Small intestine (tissue), 16 donors: ENCODE results near the gene ACO1. TPM values are rescaled to one million over a fixed set of nuclear protein-coding genes. Genes with fewer than 3 reads are reported as not detected.

ENCODE experiments used
- DNase-seq, 2 donors: peaks; one replicate each; pipeline versions ENCODE4 v3.0.0 to v3.0.0-alpha.2; 2013
- FAIRE-seq: peaks from 2 replicates; lab custom pipeline; 2012; peaks lifted over from hg19 to GRCh38; lab: Jason Lieb, UNC
- H3K27ac ChIP-seq, 3 donors: one replicate each; pipeline ENCODE4 v1.5.1; 2013; ENCODE audit warnings: low read length in 2 of 3, mild to moderate bottlenecking in 2 of 3, control low read depth in 1 of 3, inconsistent platforms in 1 of 3, low read depth in 1 of 3, moderate library complexity in 1 of 3
- H3K27me3 ChIP-seq, 3 donors: one replicate each; pipeline ENCODE4 v1.6.1; 2013; ENCODE audit warnings: low read length in 3 of 3, inconsistent platforms in 1 of 3; ENCODE audit not compliant: control insufficient read depth in 3 of 3, insufficient read depth in 3 of 3
- H3K36me3 ChIP-seq, 3 donors: one replicate each; pipeline ENCODE4 v1.6.1; 2013; ENCODE audit warnings: low read length in 3 of 3, inconsistent platforms in 1 of 3, low read depth in 1 of 3, mild to moderate bottlenecking in 1 of 3, moderate library complexity in 1 of 3; ENCODE audit not compliant: control insufficient read depth in 3 of 3, insufficient read depth in 2 of 3
- H3K4me1 ChIP-seq, 3 donors: one replicate each; pipeline ENCODE4 v1.6.1; 2013; ENCODE audit warnings: low read length in 2 of 3, inconsistent platforms in 1 of 3, low read depth in 1 of 3, mild to moderate bottlenecking in 1 of 3, moderate library complexity in 1 of 3; ENCODE audit not compliant: control insufficient read depth in 3 of 3, insufficient read depth in 2 of 3
- H3K4me3 ChIP-seq, 3 donors: one replicate each; pipeline ENCODE4 v1.5.1; 2013; ENCODE audit warnings: low read length in 3 of 3, control low read depth in 1 of 3, inconsistent platforms in 1 of 3, low read depth in 1 of 3, mild to moderate bottlenecking in 1 of 3, moderate library complexity in 1 of 3
- H3K9me3 ChIP-seq, 2 donors: one replicate each; pipeline ENCODE4 v1.6.1; 2013; ENCODE audit warnings: low read depth in 1 of 2, low read length in 1 of 2; ENCODE audit not compliant: control insufficient read depth in 2 of 2, insufficient read depth in 1 of 2
- WGBS, 3 donors: extraction: QIAGEN DNeasy Blood & Tissue Kit; methylation state at CpG; one replicate each; pipeline ENCODE4 v1.1.7; 2013; 5-methylcytosine and 5-hydroxymethylcytosine counted together
- long read RNA-seq, 10 donors: transcript quantifications; one replicate each; lab custom pipeline, GENCODE V29; 2026
- polyA plus RNA-seq, 4 donors: library from polyadenylated mRNA; stranded (reverse) in 3 of 4; unstranded in 1 of 4; fragments of 200-250 nt in 3 of 4; fragments of 120-200 nt in 1 of 4; gene quantifications; one replicate each; pipeline versions ENCODE4 v1.2.1 to v1.2.3, GENCODE V29; 2013
- donor health status: healthy with polysubstance abuse.
- donor health status: control.
- donor health status: control.
- donor health status: Bipolar disorder and iron deficiency.
- donor health status: healthy.

ACO1 gene
- polyA plus RNA-seq: 10 to 100 TPM; 27.8 to 80.2 (median 37.5) TPM
- long read RNA-seq, donor 1, full-length matches to known transcripts: 41 of 92 reads
- long read RNA-seq, donor 1, partial matches to known transcripts: 51 of 92 reads
- long read RNA-seq, donor 1, other reads (novel, unspliced or antisense): 0 of 92 reads
- long read RNA-seq, donor 2, full-length matches to known transcripts: 8 of 8 reads
- long read RNA-seq, donor 2, partial matches to known transcripts: 0 of 8 reads
- long read RNA-seq, donor 2, other reads (novel, unspliced or antisense): 0 of 8 reads
- long read RNA-seq, donor 3, full-length matches to known transcripts: 2 of 62 reads
- long read RNA-seq, donor 3, partial matches to known transcripts: 60 of 62 reads
- long read RNA-seq, donor 3, other reads (novel, unspliced or antisense): 0 of 62 reads
- long read RNA-seq, donor 4: 0 reads
- long read RNA-seq, donor 5, full-length matches to known transcripts: 1 of 19 reads
- long read RNA-seq, donor 5, partial matches to known transcripts: 18 of 19 reads
- long read RNA-seq, donor 5, other reads (novel, unspliced or antisense): 0 of 19 reads
- long read RNA-seq, donor 6, full-length matches to known transcripts: 22 of 47 reads
- long read RNA-seq, donor 6, partial matches to known transcripts: 25 of 47 reads
- long read RNA-seq, donor 6, other reads (novel, unspliced or antisense): 0 of 47 reads
- long read RNA-seq, donor 7, full-length matches to known transcripts: 9 of 14 reads
- long read RNA-seq, donor 7, partial matches to known transcripts: 5 of 14 reads
- long read RNA-seq, donor 7, other reads (novel, unspliced or antisense): 0 of 14 reads
- long read RNA-seq, donor 8: 0 reads
- long read RNA-seq, donor 9, full-length matches to known transcripts: 1 of 1 reads
- long read RNA-seq, donor 9, partial matches to known transcripts: 0 of 1 reads
- long read RNA-seq, donor 9, other reads (novel, unspliced or antisense): 0 of 1 reads
- long read RNA-seq, donor 10, full-length matches to known transcripts: 5 of 5 reads
- long read RNA-seq, donor 10, partial matches to known transcripts: 0 of 5 reads
- long read RNA-seq, donor 10, other reads (novel, unspliced or antisense): 0 of 5 reads

GRCh38 chr9:32384364-32385151 lies at the start of gene ACO1:
ACO1 (plus strand) TSS chr9:32384643; CDS start chr9:32405507, 20,864 bp downstream.
- H3K4me3 ChIP-seq: peak within 1 kb of the TSS; percentile 42 to 90 (median 81)
- peak; percentile 93 to 97 for DNase-seq
- FAIRE-seq: no peak
- H3K27me3 ChIP-seq: peaks cover 0 to 4% (median 0%) of the 10 kb centered on the region in 3 donors
- WGBS, 3 donors: 1% methylated on average over 64 to 73 of the region's 73 CpGs
- H3K9me3 ChIP-seq: no peaks in the 10 kb centered on the region
- H3K27ac ChIP-seq: peak within 1 kb of the TSS; percentile 80 to 93 (median 86)
- H3K4me1 ChIP-seq: peaks cover 2 to 22% (median 9%) of the 10 kb centered on the region in 3 donors
- peaks cover 0 to 4% (median 3%) of the 10 kb centered on the region in 3 donors for H3K36me3 ChIP-seq

GRCh38 chr9:32334916-32335895 lies 49.2 kb upstream of the ACO1 start:
- Histone ChIP-seq H3K4me3 (no peak overlapping the region), H3K27ac (no peak overlapping the region), H3K27me3 (no peaks in the 10 kb centered on the region), H3K36me3 (no peaks in the 10 kb centered on the region), H3K4me1 (no peaks in the 10 kb centered on the region), H3K9me3 (no peaks in the 10 kb centered on the region)
- WGBS, 3 donors: 72 to 76% (median 72%) methylated on average over 6 of the region's 6 CpGs
- FAIRE-seq: no peak
- no peak for DNase-seq

- DNase-seq (no peak), FAIRE-seq (no peak)
- no peaks in the 10 kb centered on the region for H3K4me1 ChIP-seq
Observed at GRCh38 chr9:32339424-32339823, 45.0 kb upstream of the ACO1 start.

GRCh38 chr9:32340361-32340760 lies 44.1 kb upstream of the ACO1 start:
- 55 to 63% (median 60%) methylated on average over 5 of the region's 5 CpGs for WGBS, 3 donors
- Histone ChIP-seq H3K4me3 (no peak overlapping the region), H3K27me3 (no peaks in the 10 kb centered on the region), H3K36me3 (no peaks in the 10 kb centered on the region), H3K9me3 (no peaks in the 10 kb centered on the region), H3K27ac (no peak overlapping the region), H3K4me1 (no peaks in the 10 kb centered on the region)
- no peak for DNase-seq
- no peak for FAIRE-seq

More at GRCh38 chr9:32339424-32339823, 45.0 kb upstream of the ACO1 start:
- Histone ChIP-seq H3K27ac (no peak overlapping the region), H3K36me3 (no peaks in the 10 kb centered on the region), H3K9me3 (no peaks in the 10 kb centered on the region), H3K27me3 (no peaks in the 10 kb centered on the region), H3K4me3 (no peak overlapping the region)
- 66 to 76% (median 71%) methylated on average over 2 of the region's 2 CpGs for WGBS, 3 donors

- Histone ChIP-seq H3K4me1 (no peaks in the 10 kb centered on the region), H3K4me3 (no peak overlapping the region), H3K9me3 (no peaks in the 10 kb centered on the region), H3K27ac (no peak overlapping the region), H3K27me3 (no peaks in the 10 kb centered on the region), H3K36me3 (no peaks in the 10 kb centered on the region)
- FAIRE-seq (no peak), DNase-seq (peak; percentile 37 to 69)
- WGBS, 3 donors: 58 to 65% (median 65%) methylated on average over 6 of the region's 6 CpGs
Observed at GRCh38 chr9:32344551-32345182, 39.8 kb upstream of the ACO1 start.

GRCh38 chr9:32345243-32345642 lies 39.2 kb upstream of the ACO1 start:
- Histone ChIP-seq H3K36me3 (no peaks in the 10 kb centered on the region), H3K27ac (no peak overlapping the region), H3K4me3 (no peak overlapping the region), H3K4me1 (no peaks in the 10 kb centered on the region), H3K27me3 (no peaks in the 10 kb centered on the region), H3K9me3 (no peaks in the 10 kb centered on the region)
- WGBS, 3 donors: 68 to 87% (median 76%) methylated on average over 5 of the region's 5 CpGs
- FAIRE-seq (no peak), DNase-seq (no peak)

- FAIRE-seq (no peak), DNase-seq (no peak)
- 71 to 81% (median 76%) methylated on average over 2 of the region's 2 CpGs for WGBS, 3 donors
Observed at GRCh38 chr9:32347571-32347970, 36.9 kb upstream of the ACO1 start.

More at GRCh38 chr9:32347571-32347970, 36.9 kb upstream of the ACO1 start:
- no peak overlapping the region for H3K4me3 ChIP-seq
- no peaks in the 10 kb centered on the region for H3K27me3 ChIP-seq
- no peak overlapping the region for H3K27ac ChIP-seq
- H3K36me3 ChIP-seq: no peaks in the 10 kb centered on the region
- no peaks in the 10 kb centered on the region for H3K9me3 ChIP-seq
- H3K4me1 ChIP-seq: no peaks in the 10 kb centered on the region
